Measurements from ENCODE around the gene SYCP1. TPM values are rescaled to one million over a fixed set of nuclear protein-coding genes. Genes with fewer than 3 reads are reported as not detected.
"Not testable (repeated sequence)": the region's sequence is repeated elsewhere in the genome, so short reads cannot be mapped to it uniquely, and the experiment has no call there.

SYCP1 gene
- total RNA-seq, 1 donor from 2014 or later, result not detected

- no peak for ATAC-seq
- intact Hi-C loops (cut with DNase I), result no loop called here
- DNase-seq (ENCODE audit: missing footprints), result no peak
These were observed 71.9 kb downstream of the SYCP1 start for GRCh38 chr1:114926607-114927006.

- DNase-seq (ENCODE audit: missing footprints), result no peak
- ATAC-seq, result no peak
These were observed 72.7 kb downstream of the SYCP1 start for GRCh38 chr1:114927401-114927800.

GRCh38 chr1:114956570-114956969 is 101.9 kb downstream of the SYCP1 start:
- intact Hi-C loops (cut with DNase I), result no loop called here
- ATAC-seq, result no peak

More at GRCh38 chr1:114927401-114927800, 72.7 kb downstream of the SYCP1 start:
- intact Hi-C loops (cut with DNase I), result no loop called here

GRCh38 chr1:114959423-114959822 is 104.8 kb downstream of the SYCP1 start:
- intact Hi-C loops (cut with DNase I), result no loop called here
- DNase-seq (ENCODE audit: missing footprints) (no peak), ATAC-seq (no peak)

More at GRCh38 chr1:114956570-114956969, 101.9 kb downstream of the SYCP1 start:
- DNase-seq (ENCODE audit: missing footprints), result no peak

GRCh38 chr1:114976891-114977290 is 122.2 kb downstream of the SYCP1 start:
- no peak for ATAC-seq
- intact Hi-C loops (cut with DNase I), result loop anchor here (10.0 kb wide), 1 partner anchor 528 kb away; no protein-coding TSS in a partner anchor
- no peak for DNase-seq (ENCODE audit: missing footprints)

- ATAC-seq, result no peak
- intact Hi-C loops (cut with DNase I), result loop anchor here (1.0 to 10.0 kb wide), 4 partner anchors 73 to 615 kb away; no protein-coding TSS in a partner anchor
- no peak for DNase-seq (ENCODE audit: missing footprints)
These were observed 124.7 kb downstream of the SYCP1 start for GRCh38 chr1:114979278-114979891.

- ATAC-seq (no peak), DNase-seq (ENCODE audit: missing footprints) (no peak)
- intact Hi-C loops (cut with DNase I), result no loop called here
These were observed 127.6 kb downstream of the SYCP1 start for GRCh38 chr1:114982251-114982650.

GRCh38 chr1:114986286-114986685 is 131.6 kb downstream of the SYCP1 start:
- intact Hi-C loops (cut with DNase I), result no loop called here
- no peak for DNase-seq (ENCODE audit: missing footprints)
- ATAC-seq, result no peak

- no peak for DNase-seq (ENCODE audit: missing footprints)
- intact Hi-C loops (cut with DNase I), result no loop called here
- ATAC-seq, result no peak
These were observed 133.4 kb downstream of the SYCP1 start for GRCh38 chr1:114988095-114988494.

- DNase-seq (ENCODE audit: missing footprints) (no peak), ATAC-seq (no peak)
- intact Hi-C loops (cut with DNase I), result no loop called here
These were observed 143.0 kb downstream of the SYCP1 start for GRCh38 chr1:114997510-114998289.

GRCh38 chr1:115006191-115006590 is 151.5 kb downstream of the SYCP1 start:
- ATAC-seq (no peak), DNase-seq (ENCODE audit: missing footprints) (no peak)
- intact Hi-C loops (cut with DNase I), result no loop called here

- intact Hi-C loops (cut with DNase I), result no loop called here
- DNase-seq (ENCODE audit: missing footprints) (no peak), ATAC-seq (no peak)
These were observed 157.3 kb downstream of the SYCP1 start for GRCh38 chr1:115012006-115012405.

GRCh38 chr1:115012434-115012833 is 157.8 kb downstream of the SYCP1 start:
- DNase-seq (ENCODE audit: missing footprints), result no peak
- intact Hi-C loops (cut with DNase I), result no loop called here
- no peak for ATAC-seq

- intact Hi-C loops (cut with DNase I), result no loop called here
- DNase-seq (ENCODE audit: missing footprints) (no peak), ATAC-seq (no peak)
These were observed 159.1 kb downstream of the SYCP1 start for GRCh38 chr1:115013792-115014191.

- DNase-seq (ENCODE audit: missing footprints); ATAC-seq; intact Hi-C loops (cut with DNase I): not testable (repeated sequence)
These were observed 164.9 kb downstream of the SYCP1 start for GRCh38 chr1:115019549-115019948.

GRCh38 chr1:115021145-115021544 is 166.5 kb downstream of the SYCP1 start:
- no peak for ATAC-seq
- DNase-seq (ENCODE audit: missing footprints), result no peak
- intact Hi-C loops (cut with DNase I), result no loop called here

- intact Hi-C loops (cut with DNase I), result no loop called here
- no peak for DNase-seq (ENCODE audit: missing footprints)
- ATAC-seq, result no peak
These were observed 168.9 kb downstream of the SYCP1 start for GRCh38 chr1:115023593-115023992.

- intact Hi-C loops (cut with DNase I), result no loop called here
- no peak for ATAC-seq
- DNase-seq (ENCODE audit: missing footprints), result no peak
These were observed 174.9 kb downstream of the SYCP1 start, which contains the start of gene TSHB for GRCh38 chr1:115029526-115029925. TSS of gene TSHB (plus strand) at chr1:115029826. CDS start at chr1:115033363, 3,537 bp downstream.

GRCh38 chr1:115031595-115031994 is 176.9 kb downstream of the SYCP1 start:
- intact Hi-C loops (cut with DNase I), result no loop called here
- DNase-seq (ENCODE audit: missing footprints) (no peak), ATAC-seq (no peak)

GRCh38 chr1:115035652-115036051 is 181.0 kb downstream of the SYCP1 start:
- ATAC-seq, result no peak
- intact Hi-C loops (cut with DNase I), result no loop called here
- no peak for DNase-seq (ENCODE audit: missing footprints)

Data from Right ventricle myocardium inferior (tissue), 1 donor.